Psoas muscle (tissue), 8 donors: Measurements from ENCODE around the gene KISS1R. TPM values are rescaled to one million over a fixed set of nuclear protein-coding genes. Genes with fewer than 3 reads are reported as not detected.

Experiments used
- ATAC-seq, 4 donors: fragments of 200-7000 bp; cut with Tn5 transposase; one replicate each; pipeline ENCODE4 v1.9.1; 2020; ENCODE audit warnings: moderate library complexity in 3 of 4, mild to moderate bottlenecking in 2 of 4
- DNase-seq, 2 donors: peaks; one replicate each; pipeline ENCODE4 v3.0.0-alpha.2; 2020
- H3K27ac ChIP-seq: fragments of 200-600 bp; one replicate; pipeline ENCODE4 v1.8.0; 2022
- H3K27me3 ChIP-seq, 3 donors: fragments of 200-600 bp in 1 of 3; one replicate each; pipeline versions ENCODE4 v1.6.1 to v1.8.0; 2013 to 2022; ENCODE audit warnings: low read length in 2 of 3, mild to moderate bottlenecking in 2 of 3, moderate library complexity in 1 of 3; ENCODE audit not compliant: insufficient read depth in 3 of 3
- H3K36me3 ChIP-seq, 2 donors: fragments of 200-600 bp in 1 of 2; one replicate each; pipeline versions ENCODE4 v1.6.1 to v1.8.0; 2013 to 2022; ENCODE audit warnings: low read depth in 1 of 2, mild to moderate bottlenecking in 1 of 2, moderate library complexity in 1 of 2; ENCODE audit not compliant: insufficient read depth in 1 of 2
- H3K4me1 ChIP-seq: fragments of 200-600 bp; one replicate; pipeline ENCODE4 v1.8.0; 2022
- H3K4me3 ChIP-seq: fragments of 200-600 bp; one replicate; pipeline ENCODE4 v1.8.0; 2022; ENCODE audit warnings: mild to moderate bottlenecking
- H3K9me3 ChIP-seq: fragments of 200-600 bp; one replicate; pipeline ENCODE4 v1.8.0; 2022
- WGBS, 3 donors: extraction: QIAGEN DNeasy Blood & Tissue Kit; methylation state at CpG; one replicate each; pipeline versions ENCODE4 v1.1.6 to v1.1.7; 2013; 5-methylcytosine and 5-hydroxymethylcytosine counted together
- intact Hi-C, 2 donors: fragments of 100-400 bp; cut with DNase I; formaldehyde crosslinking; loops; one replicate each; pipeline versions ENCODE4 v1.11.0 to v1.14.2; 2022
- polyA plus RNA-seq, 3 donors: library from polyadenylated mRNA; stranded (reverse); fragments of 200-250 nt; gene quantifications; one replicate each; pipeline ENCODE4 v1.2.3, GENCODE V29; 2013
- total RNA-seq, 4 donors: library from RNA; stranded (reverse); fragmentation: NEBNext Ultra II Directional in 2 of 4; extraction: Animal tissue kit (Norgen Biotek cat#: 25700) in 2 of 4; gene quantifications; one replicate each; pipeline versions ENCODE4 v1.2.1 to v1.2.4, GENCODE V29; 2021 to 2023
- TF ChIP-seq, protein P1 (sequence below): fragments of 200-600 bp; IDR thresholded peaks from one replicate; pipeline ENCODE4 v1.8.0; 2022; ENCODE audit warnings: antibody characterized with exemption
- donor health status: healthy with polysubstance abuse.
- donor health status: DM: no; HTN: no; CAD: no; lungs with moderate emphysema.
- donor health status: Bipolar disorder and iron deficiency.
- donor health status: healthy.
- donor health status: DM: yes; HTN: yes; CAD: no.
- donor health status: DM: no; HTN: no; CAD: no.
- donor health status: DM: no; HTN: no; CAD: no.
- donor health status: DM: yes; HTN: yes; CAD: no.

Gene KISS1R
- total and polyA plus RNA-seq, 7 donors: 0.16 TPM; not detected in 6

- Histone ChIP-seq H3K27ac (peak overlapping the region; percentile 23), H3K4me3 (no peak overlapping the region), H3K36me3 (peaks cover 0 to 62% of the 10 kb centered on the region in 2 donors), H3K27me3 (no peaks in the 10 kb centered on the region), H3K9me3 (no peaks in the 10 kb centered on the region), H3K4me1 (no peaks in the 10 kb centered on the region)
- TF ChIP-seq, protein P1, sequence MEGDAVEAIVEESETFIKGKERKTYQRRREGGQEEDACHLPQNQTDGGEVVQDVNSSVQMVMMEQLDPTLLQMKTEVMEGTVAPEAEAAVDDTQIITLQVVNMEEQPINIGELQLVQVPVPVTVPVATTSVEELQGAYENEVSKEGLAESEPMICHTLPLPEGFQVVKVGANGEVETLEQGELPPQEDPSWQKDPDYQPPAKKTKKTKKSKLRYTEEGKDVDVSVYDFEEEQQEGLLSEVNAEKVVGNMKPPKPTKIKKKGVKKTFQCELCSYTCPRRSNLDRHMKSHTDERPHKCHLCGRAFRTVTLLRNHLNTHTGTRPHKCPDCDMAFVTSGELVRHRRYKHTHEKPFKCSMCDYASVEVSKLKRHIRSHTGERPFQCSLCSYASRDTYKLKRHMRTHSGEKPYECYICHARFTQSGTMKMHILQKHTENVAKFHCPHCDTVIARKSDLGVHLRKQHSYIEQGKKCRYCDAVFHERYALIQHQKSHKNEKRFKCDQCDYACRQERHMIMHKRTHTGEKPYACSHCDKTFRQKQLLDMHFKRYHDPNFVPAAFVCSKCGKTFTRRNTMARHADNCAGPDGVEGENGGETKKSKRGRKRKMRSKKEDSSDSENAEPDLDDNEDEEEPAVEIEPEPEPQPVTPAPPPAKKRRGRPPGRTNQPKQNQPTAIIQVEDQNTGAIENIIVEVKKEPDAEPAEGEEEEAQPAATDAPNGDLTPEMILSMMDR: no peak
- DNase-seq: no peak
- ATAC-seq: no peak
- 92 to 94% (median 92%) methylated on average over 8 of the region's 8 CpGs for WGBS, 3 donors
- intact Hi-C loops: no loop called here
These were observed 46.8 kb upstream of the KISS1R start for GRCh38 chr19:870314-870713.

DNA sequence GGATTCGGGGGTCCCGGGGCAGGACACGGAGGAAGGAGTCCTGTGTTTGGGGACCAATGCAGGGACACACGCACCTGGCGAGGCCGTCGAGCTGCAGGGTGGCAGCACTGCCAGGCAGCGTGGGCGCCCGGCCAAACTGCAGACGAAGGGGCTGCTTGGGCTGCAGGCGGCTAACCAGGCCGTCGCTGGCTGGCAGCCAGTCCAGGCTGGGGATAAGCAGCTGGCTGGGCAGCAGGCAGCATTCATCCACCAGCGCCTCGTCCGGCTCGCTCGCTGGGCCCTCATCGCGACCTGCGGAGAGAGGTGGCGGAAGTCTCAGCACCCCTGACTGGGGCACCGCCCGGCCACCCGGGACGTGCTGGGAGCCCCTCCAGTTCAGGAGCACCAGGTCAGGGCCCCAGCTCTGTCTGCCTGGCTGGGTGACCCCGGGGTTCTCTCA, 46.2 kb upstream of the KISS1R start:
- intact Hi-C loops: no loop called here

GRCh38 chr19:871446-872265, 45.5 kb upstream of the KISS1R start:
- intact Hi-C loops: no loop called here
- H3K4me3 ChIP-seq: no peak overlapping the region
- ATAC-seq: peak in 2 of 4 donors; percentile 38 to 40
- peaks cover 0 to 64% of the 10 kb centered on the region in 2 donors for H3K36me3 ChIP-seq
- H3K4me1 ChIP-seq: no peaks in the 10 kb centered on the region
- no peaks in the 10 kb centered on the region for H3K27me3 ChIP-seq
- H3K27ac ChIP-seq: no peak overlapping the region
- H3K9me3 ChIP-seq: no peaks in the 10 kb centered on the region
- TF ChIP-seq, protein P1: no peak
- 72 to 93% (median 89%) methylated on average over 20 to 24 of the region's 33 CpGs for WGBS, 3 donors
- peak in 1 of 2 donors; percentile 62 for DNase-seq

More for the DNA sequence above, 46.2 kb upstream of the KISS1R start:
- peak in 2 of 4 donors; percentile 15 to 18 for ATAC-seq
- DNase-seq: peak in 1 of 2 donors; percentile 78
- TF ChIP-seq, protein P1: no peak
- no peak overlapping the region for H3K27ac ChIP-seq
- peaks cover 0 to 64% of the 10 kb centered on the region in 2 donors for H3K36me3 ChIP-seq
- H3K9me3 ChIP-seq: no peaks in the 10 kb centered on the region
- no peaks in the 10 kb centered on the region for H3K27me3 ChIP-seq
- H3K4me3 ChIP-seq: no peak overlapping the region
- whole genome bisulfite sequencing, 3 donors: 61 to 76% (median 74%) methylated on average over 25 to 28 of the region's 28 CpGs
- no peaks in the 10 kb centered on the region for H3K4me1 ChIP-seq

GRCh38 chr19:872266-872951, 44.7 kb upstream of the KISS1R start:
- ATAC-seq (peak in 2 of 4 donors; percentile 43 to 49), DNase-seq (peak; percentile 60 to 84)
- no peaks in the 10 kb centered on the region for H3K9me3 ChIP-seq
- H3K4me1 ChIP-seq: no peaks in the 10 kb centered on the region
- no peak overlapping the region for H3K4me3 ChIP-seq
- no peaks in the 10 kb centered on the region for H3K27me3 ChIP-seq
- TF ChIP-seq, protein P1: no peak
- peaks cover 0 to 70% of the 10 kb centered on the region in 2 donors for H3K36me3 ChIP-seq
- H3K27ac ChIP-seq: no peak overlapping the region
- intact Hi-C loops: no loop called here
- WGBS, 3 donors: 72 to 83% (median 78%) methylated on average over 26 to 27 of the region's 27 CpGs
